Transverse colon (tissue), 4 donors: Measurements from ENCODE around the gene GSDME. TPM values are rescaled to one million over a fixed set of nuclear protein-coding genes. Genes with fewer than 3 reads are reported as not detected.
"Not testable (repeated sequence)": the region's sequence is repeated elsewhere in the genome, so short reads cannot be mapped to it uniquely, and the experiment has no call there.

Experiments used
- DNase-seq: peaks from one replicate; pipeline ENCODE4 v3.0.0-alpha.2; 2019
- H3K27ac ChIP-seq, 4 donors: fragments of 200-600 bp; sonication (generic); 2 replicates each; pipeline ENCODE4 v1.5.1; 2016 to 2018; ENCODE audit warnings: inconsistent platforms in 4 of 4
- H3K27me3 ChIP-seq: fragments of 200-600 bp; sonication (generic); 2 replicates; pipeline ENCODE4 v1.5.1; 2017; ENCODE audit warnings: inconsistent platforms
- H3K36me3 ChIP-seq, 4 donors: fragments of 200-600 bp; sonication (generic); 2 replicates each; pipeline ENCODE4 v1.5.1; 2017 to 2019; ENCODE audit warnings: inconsistent platforms in 4 of 4
- H3K4me1 ChIP-seq, 4 donors: fragments of 200-600 bp; sonication (generic); 2 replicates each; pipeline ENCODE4 v1.5.1; 2017 to 2020; ENCODE audit warnings: inconsistent platforms in 4 of 4
- H3K4me3 ChIP-seq, 4 donors: fragments of 200-600 bp; sonication (generic); 1 replicate in 1 of 4; 2 replicates in 3 of 4; pipeline versions ENCODE4 v1.5.1 to v1.6.1; 2017 to 2019; ENCODE audit warnings: inconsistent platforms in 4 of 4
- H3K9me3 ChIP-seq, 2 donors: fragments of 200-600 bp; sonication (generic); 2 replicates each; pipeline ENCODE4 v1.5.1; 2017 to 2019; ENCODE audit warnings: inconsistent platforms in 2 of 2
- CTCF ChIP-seq, 5 experiments: fragments of 200-600 bp in 3 of 5; fragments of 450-650 bp in 2 of 5; sonication (generic) in 3 of 5; IDR thresholded peaks; 1 replicate in 2 of 5; 2 replicates in 3 of 5; pipeline ENCODE4 v1.5.1; 2016 to 2017; ENCODE audit warnings: antibody characterized with exemption in 5 of 5, inconsistent platforms in 3 of 5, mild to moderate bottlenecking in 2 of 5, moderate library complexity in 1 of 5
- EP300 ChIP-seq: sonication (generic); formaldehyde crosslinking; IDR thresholded peaks from one replicate; pipeline ENCODE4 v1.6.1; 2017; ENCODE audit warnings: antibody characterized with exemption, low read depth
- POLR2A ChIP-seq: fragments of 450-650 bp; IDR thresholded peaks from one replicate; pipeline ENCODE4 v1.6.1; 2016; ENCODE audit warnings: antibody characterized with exemption, mild to moderate bottlenecking, moderate library complexity
- POLR2AphosphoS5 ChIP-seq, 3 donors: sonication (generic); formaldehyde crosslinking; IDR thresholded peaks; one replicate each; pipeline ENCODE4 v1.6.1; 2016; ENCODE audit warnings: antibody characterized with exemption in 3 of 3
- WGBS, 2 donors: methylation state at CpG; one replicate each; pipeline ENCODE4 v1.1.5; 2018; ENCODE audit warnings: low coverage in 1 of 2; 5-methylcytosine and 5-hydroxymethylcytosine counted together
- in situ Hi-C, 4 donors: fragments of 200-750 bp; cut with MboI; loops; one replicate each; pipeline versions ENCODE4 v1.15.0 to v1.15.1; 2017; ENCODE audit warnings: low sequenced_read_pairs in 3 of 4, low pct_ligation_motif_present in 1 of 4, low pct_unique_long_range_greater_than_20kb in 1 of 4
- intact Hi-C: fragments of 100-400 bp; cut with DNase I; formaldehyde crosslinking; loops from one replicate; pipeline ENCODE4 v1.15.1; 2023; ENCODE audit warnings: low total_unique reads
- total RNA-seq, 4 donors: library from RNA; depleted of rRNA; stranded (reverse); fragments of >200 nt; gene quantifications; one replicate each; pipeline ENCODE4 v1.1.0, GENCODE V29; 2016

GSDME gene
- total RNA-seq, 4 donors from 2014 or later: 2.2 to 5.2 TPM; not detected in 2

- intact Hi-C loops: no loop called here
- 94 to 100% methylated on average over 1 of the region's 1 CpG for WGBS, 2 donors
- H3K27ac ChIP-seq: no peak overlapping the region
- TF ChIP-seq POLR2A (no peak), CTCF (IDR thresholded peaks at IDR 0.05) (no peak), POLR2AphosphoS5 (IDR thresholded peaks at IDR 0.05) (no peak), EP300 (no peak)
- DNase-seq: no peak
- H3K27me3 ChIP-seq: no peaks in the 10 kb centered on the region
- H3K36me3 ChIP-seq: no peaks in the 10 kb centered on the region
- in situ Hi-C loops: no loop called here
- no peaks in the 10 kb centered on the region for H3K4me1 ChIP-seq
- no peak overlapping the region for H3K4me3 ChIP-seq
- H3K9me3 ChIP-seq: peaks cover 5 to 11% of the 10 kb centered on the region in 2 donors
These were observed 18.7 kb downstream of the GSDME start for GRCh38 chr7:24738577-24738976.

GRCh38 chr7:24737281-24737680, 20.0 kb downstream of the GSDME start:
- 36 to 63% methylated on average over 1 of the region's 1 CpG for WGBS, 2 donors
- no peak overlapping the region for H3K27ac ChIP-seq
- H3K9me3 ChIP-seq: peaks cover 5 to 11% of the 10 kb centered on the region in 2 donors
- no peaks in the 10 kb centered on the region for H3K27me3 ChIP-seq
- no peaks in the 10 kb centered on the region for H3K4me1 ChIP-seq
- H3K4me3 ChIP-seq: no peak overlapping the region
- TF ChIP-seq POLR2AphosphoS5 (IDR thresholded peaks at IDR 0.05) (no peak), POLR2A (no peak), CTCF (IDR thresholded peaks at IDR 0.05) (no peak), EP300 (no peak)
- no peak for DNase-seq
- intact Hi-C loops: no loop called here
- in situ Hi-C loops: no loop called here
- no peaks in the 10 kb centered on the region for H3K36me3 ChIP-seq

GRCh38 chr7:24735594-24735993, 21.7 kb downstream of the GSDME start:
- H3K4me1 ChIP-seq, H3K4me3 ChIP-seq, in situ Hi-C loops, DNase-seq, H3K36me3 ChIP-seq, H3K27me3 ChIP-seq, H3K27ac ChIP-seq, intact Hi-C loops: not testable (repeated sequence)
- WGBS, 2 donors: 74 to 90% methylated on average over 4 to 7 of the region's 7 CpGs
- peaks cover 5 to 11% of the 10 kb centered on the region in 2 donors for H3K9me3 ChIP-seq

GRCh38 chr7:24734306-24734705, 23.0 kb downstream of the GSDME start:
- H3K4me1 ChIP-seq: no peaks in the 10 kb centered on the region
- TF ChIP-seq CTCF (IDR thresholded peaks at IDR 0.05): no peak
- TF ChIP-seq EP300: no peak
- TF ChIP-seq POLR2AphosphoS5 (IDR thresholded peaks at IDR 0.05): no peak
- no peak for TF ChIP-seq POLR2A
- no peak overlapping the region for H3K4me3 ChIP-seq
- H3K36me3 ChIP-seq: no peaks in the 10 kb centered on the region
- intact Hi-C loops: no loop called here
- in situ Hi-C loops: no loop called here
- H3K27me3 ChIP-seq: no peaks in the 10 kb centered on the region
- DNase-seq: no peak
- no peak overlapping the region for H3K27ac ChIP-seq
- peaks cover 5 to 11% of the 10 kb centered on the region in 2 donors for H3K9me3 ChIP-seq

- Histone ChIP-seq H3K27me3 (no peaks in the 10 kb centered on the region), H3K4me3 (no peak overlapping the region), H3K9me3 (peaks cover 3 to 7% of the 10 kb centered on the region in 2 donors), H3K4me1 (no peaks in the 10 kb centered on the region), H3K36me3 (no peaks in the 10 kb centered on the region), H3K27ac (no peak overlapping the region)
- intact Hi-C loops (no loop called here), in situ Hi-C loops (no loop called here)
- 40 to 59% methylated on average over 1 to 2 of the region's 2 CpGs for WGBS, 2 donors
- no peak for DNase-seq
- TF ChIP-seq CTCF (IDR thresholded peaks at IDR 0.05): no peak
- TF ChIP-seq EP300: no peak
- no peak for TF ChIP-seq POLR2A
- TF ChIP-seq POLR2AphosphoS5 (IDR thresholded peaks at IDR 0.05): no peak
These were observed 23.7 kb downstream of the GSDME start for GRCh38 chr7:24733414-24734060.
